SK-N-MC (cell line): ENCODE data around the gene GPN2.

Experiments used
- EZH2 ChIP-seq: fragments of 200-600 bp; sonication (generic); IDR thresholded peaks from one replicate; pipeline ENCODE4 v1.6.1; 2017; ENCODE audit warnings: antibody characterized with exemption
- POLR2AphosphoS5 ChIP-seq: IDR thresholded peaks from 2 replicates; pipeline ENCODE4 v1.6.1; 2012; ENCODE audit warnings: mild to moderate bottlenecking, low read depth, low read length, borderline replicate concordance

DNA sequence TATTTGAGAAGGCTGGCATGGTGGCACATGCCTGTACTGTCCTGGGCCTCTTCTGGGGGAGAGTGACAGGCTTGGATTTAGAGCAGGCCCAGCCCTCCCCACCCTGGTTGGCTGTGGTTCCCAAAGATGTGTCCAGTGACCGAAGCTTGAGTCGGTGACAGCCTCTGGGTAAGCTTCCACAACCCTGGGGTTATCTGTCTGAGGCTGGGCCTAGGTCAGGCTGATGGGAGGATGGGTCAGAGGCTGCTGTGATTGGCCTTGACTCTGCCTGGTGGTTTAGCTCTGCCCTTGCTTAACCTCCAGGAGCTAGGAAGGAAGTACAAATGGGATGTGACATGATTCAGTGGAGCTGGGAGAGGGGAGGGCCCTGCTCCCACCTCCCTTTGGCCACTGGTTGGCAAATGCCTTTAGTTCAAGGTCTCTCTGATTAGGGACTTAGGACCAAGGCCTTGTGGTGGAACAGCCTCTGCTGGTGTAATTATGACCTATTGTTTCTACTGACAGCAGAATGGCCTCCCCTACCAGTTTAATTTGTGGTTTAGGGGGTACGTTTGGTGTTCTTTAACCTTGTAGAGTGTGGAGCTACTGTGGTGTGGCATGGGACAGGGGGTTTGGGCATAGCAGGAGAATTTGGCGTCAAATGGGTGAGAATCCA is 48.0 kb upstream of the GPN2 start:
- TF ChIP-seq EZH2 (no peak), POLR2AphosphoS5 (no peak)
